ENCODE results near the gene LYG2. TPM values are rescaled to one million over a fixed set of nuclear protein-coding genes. Genes with fewer than 3 reads are reported as not detected.

Gene LYG2
- total RNA-seq: not detected in 2 replicates

GRCh38 chr2:99255491-99256318 is at the start of gene LYG2:
LYG2 (minus strand) TSS chr2:99255666; CDS start chr2:99254260, 1,406 bp downstream.

GRCh38 chr2:99301097-99301496 is 45.6 kb upstream of the LYG2 start, which contains the start of gene LYG1:
LYG1 (minus strand) TSS chr2:99301197; CDS start chr2:99295670, 5,527 bp downstream.

Other genes starting within 250 kb of the LYG2 start
- 0.93 and 2.1 TPM in 2 replicates for gene C2orf15, start 114.0 kb downstream of the LYG2 start, total RNA-seq
- 7.9 and 8.6 TPM in 2 replicates for gene TSGA10, start 100.7 kb downstream of the LYG2 start, total RNA-seq
- 7.8 and 8.9 TPM in 2 replicates for gene LIPT1, start 100.7 kb downstream of the LYG2 start, total RNA-seq
- 19.9 and 35.9 TPM in 2 replicates for gene MITD1, start 74.6 kb downstream of the LYG2 start, total RNA-seq
- 31.8 TPM in 2 replicates for gene MRPL30, start 74.5 kb downstream of the LYG2 start, total RNA-seq
- gene LYG1, start 45.5 kb upstream of the LYG2 start, total RNA-seq: 0.68 and 0.78 TPM in 2 replicates
- 63.2 and 65.2 TPM in 2 replicates for gene TXNDC9, start 80.7 kb upstream of the LYG2 start, total RNA-seq
- gene EIF5B, start 81.7 kb upstream of the LYG2 start, total RNA-seq: 24.3 and 58.0 TPM in 2 replicates
- 46.8 and 67.8 TPM in 2 replicates for gene REV1, start 234.4 kb upstream of the LYG2 start, total RNA-seq

Measured in nasal cavity respiratory epithelium epithelial cell of viscerocranial mucosa (primary cell).